GM23338 (cell line): ENCODE measurements around the gene H2AZ2. TPM values are rescaled to one million over a fixed set of nuclear protein-coding genes. Genes with fewer than 3 reads are reported as not detected.

Experiments used
- ATAC-seq: fragments of 200-7000 bp; cut with Tn5 transposase; 3 replicates; pipeline ENCODE4 v1.9.1; 2020
- DNase-seq: peaks from one replicate; pipeline ENCODE4 v3.0.0-alpha.2; 2015; ENCODE audit warnings: low spot score
- H2AFZ ChIP-seq: fragments of 200-600 bp; sonication (generic); 2 replicates; pipeline ENCODE4 v1.8.0; 2016; ENCODE audit warnings: antibody characterized with exemption, mild to moderate bottlenecking, moderate library complexity
- H3F3A ChIP-seq: fragments of 200-600 bp; sonication (generic); replicated peaks from 2 replicates; pipeline ENCODE4 v1.8.0; 2017; ENCODE audit warnings: antibody characterized with exemption, mixed run types, low read depth
- H3K27ac ChIP-seq: fragments of 200-600 bp; sonication (generic); 2 replicates; pipeline ENCODE4 v1.6.1; 2016; ENCODE audit warnings: low read depth
- H3K27me3 ChIP-seq: fragments of 200-600 bp; sonication (generic); 2 replicates; pipeline ENCODE4 v1.8.0; 2016; ENCODE audit warnings: mild to moderate bottlenecking, mixed run types, moderate library complexity; ENCODE audit not compliant: insufficient read depth
- H3K36me3 ChIP-seq: fragments of 200-600 bp; sonication (generic); 2 replicates; pipeline ENCODE4 v1.8.0; 2016; ENCODE audit warnings: mild to moderate bottlenecking; ENCODE audit not compliant: insufficient read depth
- H3K4me1 ChIP-seq: fragments of 200-600 bp; sonication (generic); 2 replicates; pipeline ENCODE4 v1.8.0; 2016; ENCODE audit warnings: mild to moderate bottlenecking, moderate library complexity; ENCODE audit not compliant: insufficient read depth
- H3K4me2 ChIP-seq: fragments of 200-600 bp; sonication (generic); 2 replicates; pipeline ENCODE4 v1.7.1; 2017; ENCODE audit warnings: mixed run types
- H3K4me3 ChIP-seq: fragments of 200-600 bp; sonication (generic); 2 replicates; pipeline ENCODE4 v1.6.1; 2016; ENCODE audit warnings: mixed run types
- H3K79me2 ChIP-seq: fragments of 200-600 bp; sonication (generic); replicated peaks from 2 replicates; pipeline ENCODE4 v1.8.0; 2017; ENCODE audit warnings: mild to moderate bottlenecking; ENCODE audit not compliant: insufficient read depth
- H3K9me2 ChIP-seq: fragments of 200-600 bp; sonication (generic); 2 replicates; pipeline ENCODE4 v1.8.0; 2017; ENCODE audit not compliant: insufficient read depth
- H4K20me1 ChIP-seq: fragments of 200-600 bp; sonication (generic); replicated peaks from 2 replicates; pipeline ENCODE4 v1.8.0; 2017; ENCODE audit warnings: mild to moderate bottlenecking; ENCODE audit not compliant: insufficient read depth
- H3K27ac Mint-ChIP-seq: 2 replicates; pipeline ENCODE4 v1.8.0; 2020; ENCODE audit warnings: inconsistent platforms, mild to moderate bottlenecking, moderate library complexity, mixed read lengths
- H3K27me3 Mint-ChIP-seq: 3 replicates; pipeline ENCODE4 v1.8.0; 2022; ENCODE audit warnings: low read depth, mild to moderate bottlenecking, moderate library complexity, mixed read lengths, inconsistent platforms; ENCODE audit not compliant: insufficient read depth, poor library complexity
- H3K36me3 Mint-ChIP-seq: 3 replicates; pipeline ENCODE4 v1.8.0; 2021; ENCODE audit warnings: low read depth, mild to moderate bottlenecking, inconsistent platforms, moderate library complexity, mixed read lengths
- H3K4me1 Mint-ChIP-seq: 3 replicates; pipeline ENCODE4 v1.8.0; 2020; ENCODE audit warnings: mild to moderate bottlenecking, inconsistent platforms, mixed read lengths
- H3K4me3 Mint-ChIP-seq: 3 replicates; pipeline ENCODE4 v1.8.0; 2021; ENCODE audit warnings: moderate library complexity, mild to moderate bottlenecking, inconsistent platforms, mixed read lengths
- H3K9me3 Mint-ChIP-seq: 3 replicates; pipeline ENCODE4 v1.8.0; 2020; ENCODE audit warnings: moderate library complexity, mild to moderate bottlenecking, inconsistent platforms, mixed read lengths
- CREB1 ChIP-seq: fragments of 250-450 bp; sonication (Bioruptor Pico); IDR thresholded peaks from 2 replicates; pipeline ENCODE4 v1.5.0; 2020; ENCODE audit warnings: low read depth, mild to moderate bottlenecking, moderate library complexity
- CTCF ChIP-seq, 2 experiments: fragments of 200-600 bp in 1 of 2; sonication (generic) in 1 of 2; conservative IDR thresholded peaks; 2 replicates each; pipeline versions ENCODE4 v1.5.1 to v1.6.1; 2016 to 2017; ENCODE audit warnings: antibody characterized with exemption in 2 of 2, low read depth in 2 of 2, mild to moderate bottlenecking in 2 of 2, moderate library complexity in 1 of 2
- ETS1 ChIP-seq: IDR thresholded peaks from 2 replicates; pipeline ENCODE4 v1.6.1; 2016; ENCODE audit warnings: antibody characterized with exemption
- EZH2 ChIP-seq: fragments of 200-600 bp; sonication (generic); IDR thresholded peaks from one replicate; pipeline ENCODE4 v1.8.0; 2017; ENCODE audit warnings: antibody characterized with exemption, mild to moderate bottlenecking, low read depth; ENCODE audit not compliant: unreplicated experiment
- EZH2phosphoT487 ChIP-seq: fragments of 200-600 bp; sonication (generic); IDR thresholded peaks from one replicate; pipeline ENCODE4 v1.8.1; 2018; ENCODE audit warnings: antibody characterized with exemption; ENCODE audit not compliant: unreplicated experiment
- JUNB ChIP-seq: IDR thresholded peaks from one replicate; pipeline ENCODE4 v1.6.1; 2016; ENCODE audit warnings: antibody characterized with exemption; ENCODE audit not compliant: unreplicated experiment
- REST ChIP-seq: IDR thresholded peaks from one replicate; pipeline ENCODE4 v1.6.1; 2018; ENCODE audit warnings: antibody characterized with exemption; ENCODE audit not compliant: unreplicated experiment
- STAT1 ChIP-seq: IDR thresholded peaks from one replicate; pipeline ENCODE4 v1.6.1; 2016; ENCODE audit warnings: antibody characterized with exemption; ENCODE audit not compliant: unreplicated experiment
- ZNF331 ChIP-seq: fragments of 250-450 bp; sonication (Bioruptor Pico); IDR thresholded peaks from 2 replicates; pipeline ENCODE4 v1.5.0; 2020; ENCODE audit warnings: low read depth, mild to moderate bottlenecking, moderate library complexity
- polyA plus RNA-seq: library from polyadenylated mRNA; unstranded; fragments of >200 nt; fragmentation: Nextera tagmentation; extraction: Ambion mirVana; gene quantifications from 2 replicates; pipeline ENCODE4 v1.2.1, GENCODE V29; 2016
- total RNA-seq: library from RNA; depleted of rRNA; stranded (reverse); fragments of >200 nt; shearing (Covaris generic); gene quantifications from 2 replicates; pipeline ENCODE4 v1.2.3, GENCODE V29; 2014

Gene H2AZ2
- total and polyA plus RNA-seq, 2 experiments from 2014 or later = 215 to 390 TPM

- TF ChIP-seq ZNF331 (CRISPR knock-in tag) (no peak), STAT1 (no peak), CTCF (conservative IDR thresholded peaks at IDR 0.05; ENCODE audit: low read depth in 2 of 2) (no peak)
Observed at GRCh38 chr7:44880317-44881018, 32.6 kb upstream of the H2AZ2 start (continued).

GRCh38 chr7:44876393-44876792 lies 28.5 kb upstream of the H2AZ2 start:
- H3K36me3 Mint-ChIP-seq = peaks cover 7% of the 10 kb centered on the region; the same call in 2 of the 3 replicates
- H3K27me3 ChIP-seq = no peaks in the 10 kb centered on the region
- H3K4me3 Mint-ChIP-seq = no peak overlapping the region
- H3K4me1 ChIP-seq = no peaks in the 10 kb centered on the region
- H3K4me2 ChIP-seq = no peak overlapping the region
- H3K36me3 ChIP-seq = no peaks in the 10 kb centered on the region
- ATAC-seq = no peak
- H3K9me2 ChIP-seq = no peaks in the 10 kb centered on the region
- no peak overlapping the region for H3K4me3 ChIP-seq
- H3K9me3 Mint-ChIP-seq = peaks cover 17% of the 10 kb centered on the region
- H3K27ac ChIP-seq = no peak overlapping the region
- H3K79me2 ChIP-seq = peaks cover 24% of the 10 kb centered on the region
- no peak overlapping the region for H2AFZ ChIP-seq
- no peaks in the 10 kb centered on the region; the same call in 1 of the 2 replicates for H3F3A ChIP-seq
- DNase-seq = no peak
- H3K27me3 Mint-ChIP-seq = peaks cover 4% of the 10 kb centered on the region
- no peak overlapping the region for H3K27ac Mint-ChIP-seq
- no peaks in the 10 kb centered on the region; the same call in none of the 2 replicates for H4K20me1 ChIP-seq
- H3K4me1 Mint-ChIP-seq = peaks cover 3% of the 10 kb centered on the region; the same call in 1 of the 3 replicates
- TF ChIP-seq EZH2 (no peak), EZH2phosphoT487 (no peak), REST (no peak), CTCF (conservative IDR thresholded peaks at IDR 0.05; ENCODE audit: low read depth in 2 of 2) (no peak), ETS1 (no peak), ZNF331 (CRISPR knock-in tag) (no peak), JUNB (no peak), CREB1 (CRISPR knock-in tag) (no peak), STAT1 (no peak)
